ENCODE measurements around the gene CTSL.

CTSL gene

DNA sequence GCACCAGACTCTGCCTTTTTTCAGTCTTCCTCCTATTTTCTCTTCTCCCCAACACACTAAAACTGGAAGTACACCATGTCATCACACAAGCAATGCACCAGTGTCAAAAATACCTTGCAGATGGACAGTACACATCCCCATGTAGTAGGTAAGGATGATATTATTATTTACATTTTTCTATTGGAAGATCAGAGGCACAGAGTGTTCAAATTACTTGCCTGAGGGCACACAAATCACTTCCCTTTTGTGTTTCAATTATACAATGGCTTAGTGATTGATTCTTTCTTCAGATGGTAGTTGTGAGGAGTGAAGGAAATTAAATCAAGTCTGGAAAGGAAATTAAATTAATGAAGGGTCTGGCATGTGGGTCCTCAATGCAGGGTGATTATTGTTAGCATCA lies 39.6 kb downstream of the CTSL start:
- no peak for DNase-seq

- no peak for DNase-seq
Observed at GRCh38 chr9:87766697-87767096, 40.8 kb downstream of the CTSL start.

GRCh38 chr9:87770616-87771315 lies 44.8 kb downstream of the CTSL start:
- DNase-seq = no peak

- DNase-seq = no peak
Observed at GRCh38 chr9:87771316-87772006, 45.5 kb downstream of the CTSL start.

- DNase-seq = no peak
Observed at GRCh38 chr9:87776481-87777379, 50.8 kb downstream of the CTSL start.

- DNase-seq = no peak
Observed at GRCh38 chr9:87778996-87779395, 53.1 kb downstream of the CTSL start.

Measured in activated CD4-positive, alpha-beta T cell treated with anti-CD3 and anti-CD28 coated beads, Interleukin-2, amount 50 U/mL, for 4 hours (primary cell).